HUDEP-2 (cell line): ENCODE data around the gene FBXW5.

Experiments used
- DNase-seq, 76 experiments: peaks; one replicate each; lab custom pipeline; 2025; ENCODE audit not compliant: unreplicated experiment in 76 of 76; lab: John Stamatoyannopoulos, UW

The FBXW5 gene

DNA sequence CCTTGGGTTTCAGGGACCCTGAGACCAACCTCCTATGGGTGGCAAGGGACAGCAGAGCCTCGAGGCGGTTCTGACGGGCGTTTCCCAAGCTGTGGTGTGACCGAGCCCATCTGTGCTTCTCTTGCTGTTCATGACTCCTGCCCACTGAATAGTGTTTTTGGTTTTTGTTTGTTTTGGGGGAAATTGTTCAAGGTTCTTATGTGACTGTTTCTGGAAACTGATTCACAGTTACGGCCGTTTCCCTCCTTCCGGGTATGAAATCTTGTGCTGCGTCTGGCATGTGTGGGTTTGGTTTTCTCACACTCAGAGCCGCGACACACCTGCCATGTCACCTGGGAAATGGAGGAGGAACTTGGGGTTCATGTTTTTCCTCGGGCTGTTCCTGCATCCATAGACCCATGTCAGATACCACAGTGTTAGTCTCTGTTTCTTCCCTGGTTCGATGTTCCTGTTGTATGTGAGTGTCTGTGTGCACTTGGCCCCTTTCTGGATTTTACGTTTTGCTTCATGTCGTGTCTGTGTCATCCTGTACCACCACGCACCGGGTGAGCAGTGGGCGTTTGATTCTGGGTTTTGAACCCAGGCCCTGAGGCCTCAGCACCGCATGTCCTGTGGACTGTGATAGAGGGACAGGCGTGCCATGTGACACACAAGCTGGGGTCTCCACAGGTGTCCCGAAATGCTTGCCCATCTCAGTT is 28.8 kb downstream of the FBXW5 start:
- no peak for DNase-seq

GRCh38 chr9:136913701-136914438 is 30.7 kb downstream of the FBXW5 start:
- DNase-seq, result no peak

- DNase-seq, result no peak
Measured at GRCh38 chr9:136910901-136911245, 33.7 kb downstream of the FBXW5 start.

- DNase-seq, result no peak
Measured at GRCh38 chr9:136910197-136910900, 34.2 kb downstream of the FBXW5 start.

GRCh38 chr9:136907011-136907914 is 37.3 kb downstream of the FBXW5 start:
- no peak for DNase-seq

DNA sequence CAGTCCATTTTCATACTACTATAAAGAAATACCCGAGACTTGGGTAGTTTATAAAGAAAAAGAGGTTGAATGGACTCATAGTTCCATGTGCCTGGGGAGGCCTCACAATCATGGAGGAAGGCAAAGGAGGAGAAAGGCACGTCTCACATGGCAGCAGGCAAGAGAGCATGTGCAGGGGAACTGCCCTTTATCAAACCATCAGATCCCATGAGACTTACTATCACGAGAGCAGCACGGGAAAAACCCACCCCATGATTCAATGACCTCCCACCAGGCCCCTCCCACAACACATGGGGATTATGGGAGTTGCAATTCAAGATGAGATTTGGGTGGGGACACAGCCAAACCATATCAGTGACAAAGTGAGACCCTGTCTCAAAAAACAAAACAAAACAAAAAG is 38.3 kb downstream of the FBXW5 start:
- DNase-seq, result peak in 1 of 76 experiments; percentile 5

GRCh38 chr9:136903041-136903554 is 41.4 kb downstream of the FBXW5 start:
- DNase-seq, result no peak

GRCh38 chr9:136902259-136902821 is 42.2 kb downstream of the FBXW5 start:
- DNase-seq, result peak in 1 of 76 experiments; percentile 31

DNA sequence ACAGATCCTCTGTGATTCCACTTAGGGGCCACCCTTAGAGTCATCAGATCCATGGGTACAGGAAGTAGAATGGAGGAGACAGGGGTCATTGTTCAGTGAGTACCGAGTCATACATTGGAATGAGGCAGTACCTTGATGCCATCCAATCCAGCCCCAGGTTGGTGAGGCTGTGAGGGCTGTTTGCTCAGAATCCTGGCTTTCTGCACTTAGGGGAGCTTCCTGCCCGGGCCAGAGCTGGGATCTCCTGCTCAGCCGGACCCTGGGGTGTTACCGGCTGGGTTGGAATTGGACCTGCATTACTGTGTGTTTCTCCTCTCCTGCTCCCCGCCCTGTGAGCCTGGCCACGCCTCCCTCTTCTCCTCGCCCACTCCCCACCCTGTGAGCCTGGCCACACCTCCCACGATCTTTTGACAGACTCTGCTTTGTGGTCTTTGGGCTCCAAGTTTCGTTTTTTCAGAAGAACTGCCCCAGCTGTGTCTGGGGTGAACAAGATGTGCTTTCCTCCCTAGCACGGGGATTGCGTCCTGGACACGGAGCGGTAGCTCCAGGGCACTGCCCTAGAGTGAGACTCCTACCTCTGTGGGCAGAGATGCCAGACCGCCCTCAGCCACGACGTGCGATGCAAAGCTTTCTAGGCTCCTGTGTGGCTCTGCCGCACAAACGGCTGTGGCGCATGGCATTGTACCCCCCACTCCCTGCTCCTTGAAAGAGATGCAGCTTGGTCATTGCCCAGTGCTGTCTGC is 42.9 kb downstream of the FBXW5 start:
- no peak for DNase-seq

- no peak for DNase-seq
Measured at GRCh38 chr9:136900988-136901515, 43.5 kb downstream of the FBXW5 start.

GRCh38 chr9:136900556-136900955 is 44.0 kb downstream of the FBXW5 start:
- DNase-seq, result no peak

GRCh38 chr9:136899196-136899595 is 45.3 kb downstream of the FBXW5 start:
- DNase-seq, result no peak

- DNase-seq, result no peak
Measured at GRCh38 chr9:136898483-136899100, 45.9 kb downstream of the FBXW5 start.

DNA sequence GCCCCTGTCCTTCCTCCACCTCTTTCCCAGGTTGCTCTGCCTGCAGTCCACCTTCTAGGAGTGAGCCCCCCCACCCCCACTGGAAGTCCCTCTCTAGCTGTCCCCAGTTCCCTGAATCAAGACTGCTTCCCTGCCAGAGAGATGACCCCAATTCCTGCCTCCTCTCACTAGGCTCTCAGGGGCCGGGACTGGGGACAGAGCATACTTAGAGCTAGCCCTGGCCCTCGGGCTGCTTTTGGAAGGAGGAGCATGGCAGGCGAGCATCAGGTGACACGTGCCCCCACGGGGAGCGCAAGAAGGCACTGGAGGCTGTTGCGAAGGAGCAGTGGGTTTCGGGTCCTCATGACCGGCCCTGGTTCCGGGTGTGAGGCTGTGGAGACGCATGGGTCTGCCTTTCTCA is 48.5 kb downstream of the FBXW5 start:
- no peak for DNase-seq

DNA sequence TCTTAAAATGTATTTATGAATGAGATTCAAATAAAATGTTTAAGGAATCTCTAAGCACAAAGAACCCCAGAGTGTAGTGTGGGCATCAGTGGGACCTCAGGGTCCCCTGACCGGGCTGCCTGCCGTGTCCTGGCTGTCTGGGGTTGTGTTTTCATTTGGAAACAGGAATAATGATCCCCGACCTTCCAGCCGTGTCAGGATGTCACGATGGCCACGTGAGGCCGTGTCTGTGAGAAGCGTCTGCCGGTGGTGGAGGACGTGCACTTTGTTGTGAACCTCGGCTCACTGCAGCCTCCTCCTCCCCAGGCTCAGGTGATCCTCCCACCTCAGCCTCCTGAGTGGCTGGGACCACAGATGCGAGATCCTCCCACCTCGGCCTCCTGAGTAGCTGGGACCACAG is 53.9 kb downstream of the FBXW5 start:
- DNase-seq, result no peak
